Measurements from ENCODE around the gene LAMB4.

Gene LAMB4

GRCh38 chr7:108077709-108078108 is 52.5 kb downstream of the LAMB4 start:
- Histone ChIP-seq H2BK15ac (replicated peaks; ENCODE audit: low read depth) (no peak overlapping the region), H3K4me2 (ENCODE audit: low read length) (no peak overlapping the region), H2BK120ac (ENCODE audit: low read depth, low read length) (no peak overlapping the region), H3K9ac (ENCODE audit: low read length) (no peak overlapping the region), H3K23ac (ENCODE audit: low read length) (no peak overlapping the region), H2BK5ac (ENCODE audit: low read length) (no peak overlapping the region), H3K79me2 (ENCODE audit: control insufficient read depth, insufficient read depth, low read length) (no peaks in the 10 kb centered on the region), H3K4ac (ENCODE audit: low read depth, low read length) (no peak overlapping the region), H4K5ac (ENCODE audit: low read length) (no peak overlapping the region), H2AK5ac (ENCODE audit: low read length) (no peak overlapping the region), H3K18ac (ENCODE audit: low read length) (no peak overlapping the region), H3K79me1 (ENCODE audit: low read length) (no peaks in the 10 kb centered on the region), H3K4me3 (ENCODE audit: low read length) (no peak overlapping the region), H3K27ac (ENCODE audit: low read depth, low read length) (no peak overlapping the region), H4K8ac (ENCODE audit: low read depth, low read length) (no peak overlapping the region), H3K36me3 (ENCODE audit: control insufficient read depth, insufficient read depth, low read length) (no peaks in the 10 kb centered on the region), H3K4me1 (ENCODE audit: control insufficient read depth, low read depth, low read length) (no peaks in the 10 kb centered on the region), H3K27me3 (ENCODE audit: insufficient read depth, low read length, poor library complexity) (no peaks in the 10 kb centered on the region), H3K56ac (ENCODE audit: low read length) (no peak overlapping the region)
- no peak for DNase-seq
- no CpG with 5 or more reads among the region's 3 CpGs for WGBS (ENCODE audit: extremely low coverage, insufficient coverage, low lambda C conversion rate)

DNA sequence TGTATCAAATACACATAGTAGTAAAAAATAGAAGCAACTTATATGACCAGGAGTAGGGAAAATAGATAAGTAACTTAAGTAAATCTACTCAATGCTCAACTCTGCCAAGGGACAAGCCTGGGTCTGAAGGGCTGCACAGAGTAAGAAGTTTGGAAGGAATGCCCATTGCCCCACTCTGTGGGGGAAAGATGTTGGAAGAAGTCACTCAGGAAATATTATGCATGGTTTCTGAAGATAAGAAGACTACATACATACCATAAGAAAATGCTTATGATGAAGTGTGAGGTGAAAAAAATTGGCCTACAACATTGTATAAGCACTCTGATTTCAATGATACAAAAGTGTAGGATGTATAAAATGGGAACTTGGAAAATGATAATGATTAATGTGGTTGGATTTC is 54.0 kb downstream of the LAMB4 start:
- H3K4ac ChIP-seq (ENCODE audit: low read depth, low read length): no peak overlapping the region
- no peaks in the 10 kb centered on the region for H3K79me2 ChIP-seq (ENCODE audit: control insufficient read depth, insufficient read depth, low read length)
- H3K27me3 ChIP-seq (ENCODE audit: insufficient read depth, low read length, poor library complexity): no peaks in the 10 kb centered on the region
- no peak overlapping the region for H3K27ac ChIP-seq (ENCODE audit: low read depth, low read length)
- no peak overlapping the region for H4K8ac ChIP-seq (ENCODE audit: low read depth, low read length)
- H3K4me3 ChIP-seq (ENCODE audit: low read length): no peak overlapping the region
- H3K56ac ChIP-seq (ENCODE audit: low read length): no peak overlapping the region
- no peak overlapping the region for H3K9ac ChIP-seq (ENCODE audit: low read length)
- H3K4me1 ChIP-seq (ENCODE audit: control insufficient read depth, low read depth, low read length): no peaks in the 10 kb centered on the region
- no peaks in the 10 kb centered on the region for H3K36me3 ChIP-seq (ENCODE audit: control insufficient read depth, insufficient read depth, low read length)
- H2BK120ac ChIP-seq (ENCODE audit: low read depth, low read length): no peak overlapping the region
- H2AK5ac ChIP-seq (ENCODE audit: low read length): no peak overlapping the region
- no peak overlapping the region for H2BK15ac ChIP-seq (replicated peaks; ENCODE audit: low read depth)
- no peak overlapping the region for H3K18ac ChIP-seq (ENCODE audit: low read length)
- no peaks in the 10 kb centered on the region for H3K79me1 ChIP-seq (ENCODE audit: low read length)
- DNase-seq: no peak
- no peak overlapping the region for H2BK5ac ChIP-seq (ENCODE audit: low read length)
- no peak overlapping the region for H3K23ac ChIP-seq (ENCODE audit: low read length)
- no peak overlapping the region for H4K5ac ChIP-seq (ENCODE audit: low read length)
- H3K4me2 ChIP-seq (ENCODE audit: low read length): no peak overlapping the region

DNA sequence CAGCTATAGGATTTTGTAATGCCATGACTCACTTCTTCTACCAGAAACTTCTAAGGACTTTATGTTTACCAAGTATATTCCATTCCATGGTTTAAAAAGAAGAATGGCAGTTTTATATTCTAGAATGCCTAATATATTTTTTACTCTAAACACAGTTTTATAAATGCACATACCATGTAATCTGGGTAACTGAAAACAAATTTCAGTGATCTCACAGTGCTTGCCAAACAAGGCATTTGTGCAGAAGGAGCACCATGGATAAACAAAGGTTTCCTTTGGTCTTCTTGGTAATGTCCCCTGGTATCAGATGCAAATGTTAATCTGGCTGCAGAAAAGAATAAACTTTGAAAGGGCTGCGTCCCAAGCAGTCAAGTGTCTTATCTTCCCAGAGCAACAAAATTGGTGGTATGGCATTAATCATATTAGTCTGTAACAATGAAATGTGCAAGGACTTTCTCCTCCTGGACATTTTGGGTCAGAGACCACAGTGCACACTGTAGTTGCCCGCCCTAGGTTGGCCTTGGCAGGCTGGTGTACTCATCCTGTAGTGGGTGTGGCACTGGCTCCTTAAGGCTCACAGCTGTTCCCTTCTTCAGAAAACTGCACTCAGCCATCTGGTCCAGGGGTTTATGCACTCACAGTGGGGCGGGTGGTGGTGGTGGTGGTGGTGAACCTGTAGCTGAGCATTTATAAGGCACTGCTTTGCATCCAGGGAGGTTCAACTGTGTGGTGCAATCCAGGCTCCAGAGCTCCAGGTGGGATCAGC is 56.7 kb downstream of the LAMB4 start:
- no peak overlapping the region for H2BK5ac ChIP-seq (ENCODE audit: low read length)
- no peak overlapping the region for H4K8ac ChIP-seq (ENCODE audit: low read depth, low read length)
- H3K9ac ChIP-seq (ENCODE audit: low read length): no peak overlapping the region
- no peak overlapping the region for H3K27ac ChIP-seq (ENCODE audit: low read depth, low read length)
- no CpG with 5 or more reads among the region's 3 CpGs for WGBS (ENCODE audit: extremely low coverage, insufficient coverage, low lambda C conversion rate)
- H3K27me3 ChIP-seq (ENCODE audit: insufficient read depth, low read length, poor library complexity): no peaks in the 10 kb centered on the region
- H4K5ac ChIP-seq (ENCODE audit: low read length): no peak overlapping the region
- H3K18ac ChIP-seq (ENCODE audit: low read length): no peak overlapping the region
- H3K4me2 ChIP-seq (ENCODE audit: low read length): no peak overlapping the region
- no peaks in the 10 kb centered on the region for H3K79me2 ChIP-seq (ENCODE audit: control insufficient read depth, insufficient read depth, low read length)
- no peak overlapping the region for H3K4ac ChIP-seq (ENCODE audit: low read depth, low read length)
- no peak overlapping the region for H3K56ac ChIP-seq (ENCODE audit: low read length)
- no peaks in the 10 kb centered on the region for H3K79me1 ChIP-seq (ENCODE audit: low read length)
- H2BK15ac ChIP-seq (replicated peaks; ENCODE audit: low read depth): no peak overlapping the region
- H3K23ac ChIP-seq (ENCODE audit: low read length): no peak overlapping the region
- no peaks in the 10 kb centered on the region for H3K36me3 ChIP-seq (ENCODE audit: control insufficient read depth, insufficient read depth, low read length)
- H3K4me1 ChIP-seq (ENCODE audit: control insufficient read depth, low read depth, low read length): no peaks in the 10 kb centered on the region
- H2BK120ac ChIP-seq (ENCODE audit: low read depth, low read length): no peak overlapping the region
- no peak overlapping the region for H3K4me3 ChIP-seq (ENCODE audit: low read length)
- no peak overlapping the region for H2AK5ac ChIP-seq (ENCODE audit: low read length)
- DNase-seq: no peak

GRCh38 chr7:108072739-108073138 is 57.4 kb downstream of the LAMB4 start:
- Histone ChIP-seq H4K8ac (ENCODE audit: low read depth, low read length) (no peak overlapping the region), H3K79me2 (ENCODE audit: control insufficient read depth, insufficient read depth, low read length) (no peaks in the 10 kb centered on the region)
- no CpG with 5 or more reads among the region's 2 CpGs for WGBS (ENCODE audit: extremely low coverage, insufficient coverage, low lambda C conversion rate)

DNA sequence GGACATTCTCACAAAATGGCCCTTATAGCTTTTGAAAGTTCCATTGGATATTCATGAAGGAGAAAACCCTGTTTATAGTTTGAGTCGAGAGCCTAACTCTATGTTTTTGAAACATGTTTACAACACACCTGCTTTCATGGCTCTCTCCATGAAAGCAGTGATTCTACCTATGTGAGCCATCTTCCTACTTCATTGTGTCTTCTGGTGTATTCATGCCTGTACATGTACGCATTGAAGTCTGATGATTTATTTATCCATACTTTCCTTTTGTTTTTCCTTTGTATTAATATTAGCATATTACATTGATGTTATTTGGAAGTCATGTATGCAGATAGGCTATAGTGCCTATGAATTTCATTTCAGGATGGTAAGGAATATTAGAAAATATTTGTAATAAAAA is 58.0 kb downstream of the LAMB4 start:
- H3K79me1 ChIP-seq (ENCODE audit: low read length): no peaks in the 10 kb centered on the region

More at GRCh38 chr7:108072739-108073138, 57.4 kb downstream of the LAMB4 start:
- no peak overlapping the region for H3K18ac ChIP-seq (ENCODE audit: low read length)
- no peak overlapping the region for H2BK15ac ChIP-seq (replicated peaks; ENCODE audit: low read depth)
- H3K56ac ChIP-seq (ENCODE audit: low read length): no peak overlapping the region
- H3K27ac ChIP-seq (ENCODE audit: low read depth, low read length): no peak overlapping the region
- H4K5ac ChIP-seq (ENCODE audit: low read length): no peak overlapping the region
- no peak overlapping the region for H2AK5ac ChIP-seq (ENCODE audit: low read length)
- no peak for DNase-seq
- H3K36me3 ChIP-seq (ENCODE audit: control insufficient read depth, insufficient read depth, low read length): no peaks in the 10 kb centered on the region
- no peak overlapping the region for H3K4me2 ChIP-seq (ENCODE audit: low read length)
- no peak overlapping the region for H2BK5ac ChIP-seq (ENCODE audit: low read length)
- H3K79me1 ChIP-seq (ENCODE audit: low read length): no peaks in the 10 kb centered on the region
- no peak overlapping the region for H3K4me3 ChIP-seq (ENCODE audit: low read length)
- H3K27me3 ChIP-seq (ENCODE audit: insufficient read depth, low read length, poor library complexity): no peaks in the 10 kb centered on the region
- H3K4ac ChIP-seq (ENCODE audit: low read depth, low read length): no peak overlapping the region
- H3K4me1 ChIP-seq (ENCODE audit: control insufficient read depth, low read depth, low read length): no peaks in the 10 kb centered on the region
- H3K23ac ChIP-seq (ENCODE audit: low read length): no peak overlapping the region
- H3K9ac ChIP-seq (ENCODE audit: low read length): no peak overlapping the region
- no peak overlapping the region for H2BK120ac ChIP-seq (ENCODE audit: low read depth, low read length)

DNA sequence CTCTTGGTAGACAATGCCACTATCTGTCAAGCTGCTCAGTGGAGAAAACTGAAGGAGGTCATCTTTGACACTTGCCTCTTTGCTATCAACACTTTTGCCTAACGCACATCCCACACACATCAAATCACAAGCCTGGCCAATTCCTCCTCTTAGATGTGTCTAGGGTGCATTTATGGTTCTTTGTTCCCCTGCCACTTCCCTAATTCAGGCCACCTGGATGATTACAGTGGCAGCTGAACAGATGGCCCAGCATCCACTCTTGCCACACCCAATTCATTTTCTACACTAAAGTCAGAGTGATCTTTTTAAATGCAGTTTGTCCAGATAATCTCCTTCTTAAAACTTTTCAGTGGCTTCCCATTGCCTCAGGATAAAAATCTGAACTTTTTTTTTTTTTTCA is 58.6 kb downstream of the LAMB4 start:
- H3K4me1 ChIP-seq (ENCODE audit: control insufficient read depth, low read depth, low read length): no peaks in the 10 kb centered on the region
- no peak overlapping the region for H3K56ac ChIP-seq (ENCODE audit: low read length)
- no peak overlapping the region for H2BK120ac ChIP-seq (ENCODE audit: low read depth, low read length)
- H3K4me2 ChIP-seq (ENCODE audit: low read length): no peak overlapping the region
- no peak overlapping the region for H3K23ac ChIP-seq (ENCODE audit: low read length)
- no peak overlapping the region for H2AK5ac ChIP-seq (ENCODE audit: low read length)
- H3K79me2 ChIP-seq (ENCODE audit: control insufficient read depth, insufficient read depth, low read length): no peaks in the 10 kb centered on the region
- no peaks in the 10 kb centered on the region for H3K36me3 ChIP-seq (ENCODE audit: control insufficient read depth, insufficient read depth, low read length)
- H2BK5ac ChIP-seq (ENCODE audit: low read length): no peak overlapping the region
- H3K18ac ChIP-seq (ENCODE audit: low read length): no peak overlapping the region
- H3K4ac ChIP-seq (ENCODE audit: low read depth, low read length): no peak overlapping the region
- H4K5ac ChIP-seq (ENCODE audit: low read length): no peak overlapping the region
- no peaks in the 10 kb centered on the region for H3K27me3 ChIP-seq (ENCODE audit: insufficient read depth, low read length, poor library complexity)
- no peak for DNase-seq
- no peaks in the 10 kb centered on the region for H3K79me1 ChIP-seq (ENCODE audit: low read length)
- no peak overlapping the region for H4K8ac ChIP-seq (ENCODE audit: low read depth, low read length)
- H3K9ac ChIP-seq (ENCODE audit: low read length): no peak overlapping the region
- H2BK15ac ChIP-seq (replicated peaks; ENCODE audit: low read depth): no peak overlapping the region
- no CpG with 5 or more reads among the region's 1 CpG for WGBS (ENCODE audit: extremely low coverage, insufficient coverage, low lambda C conversion rate)
- no peak overlapping the region for H3K4me3 ChIP-seq (ENCODE audit: low read length)
- H3K27ac ChIP-seq (ENCODE audit: low read depth, low read length): no peak overlapping the region

More for the DNA sequence above, 58.0 kb downstream of the LAMB4 start:
- Histone ChIP-seq H3K4me3 (ENCODE audit: low read length) (no peak overlapping the region), H2BK15ac (replicated peaks; ENCODE audit: low read depth) (no peak overlapping the region), H2AK5ac (ENCODE audit: low read length) (no peak overlapping the region), H4K8ac (ENCODE audit: low read depth, low read length) (no peak overlapping the region), H3K9ac (ENCODE audit: low read length) (no peak overlapping the region), H3K4ac (ENCODE audit: low read depth, low read length) (no peak overlapping the region), H3K23ac (ENCODE audit: low read length) (no peak overlapping the region), H3K4me2 (ENCODE audit: low read length) (no peak overlapping the region), H3K79me2 (ENCODE audit: control insufficient read depth, insufficient read depth, low read length) (no peaks in the 10 kb centered on the region), H3K4me1 (ENCODE audit: control insufficient read depth, low read depth, low read length) (no peaks in the 10 kb centered on the region), H2BK5ac (ENCODE audit: low read length) (no peak overlapping the region), H3K27me3 (ENCODE audit: insufficient read depth, low read length, poor library complexity) (no peaks in the 10 kb centered on the region), H3K18ac (ENCODE audit: low read length) (no peak overlapping the region), H2BK120ac (ENCODE audit: low read depth, low read length) (no peak overlapping the region), H4K5ac (ENCODE audit: low read length) (no peak overlapping the region), H3K27ac (ENCODE audit: low read depth, low read length) (no peak overlapping the region), H3K56ac (ENCODE audit: low read length) (no peak overlapping the region), H3K36me3 (ENCODE audit: control insufficient read depth, insufficient read depth, low read length) (no peaks in the 10 kb centered on the region)
- no peak for DNase-seq
- no CpG with 5 or more reads among the region's 2 CpGs for WGBS (ENCODE audit: extremely low coverage, insufficient coverage, low lambda C conversion rate)

All from mesendoderm (in vitro differentiated cells).